Measurements from ENCODE around the gene RPL23. TPM values are rescaled to one million over a fixed set of nuclear protein-coding genes. Genes with fewer than 3 reads are reported as not detected.

RPL23 gene
- total RNA-seq, 1 experiment from 2014 or later: 1,966 TPM

- no peak for DNase-seq (ENCODE audit: low spot score)
Measured at GRCh38 chr17:38883592-38884526, 30.3 kb upstream of the RPL23 start.

- DNase-seq (ENCODE audit: low spot score): no peak
Measured at GRCh38 chr17:38882870-38883269, 29.3 kb upstream of the RPL23 start.

GRCh38 chr17:38881600-38882191, 28.2 kb upstream of the RPL23 start:
- no peak for DNase-seq (ENCODE audit: low spot score)

- DNase-seq (ENCODE audit: low spot score): peak; percentile 98
Measured at GRCh38 chr17:38879878-38880665, 26.6 kb upstream of the RPL23 start.

GRCh38 chr17:38877130-38877851, 23.8 kb upstream of the RPL23 start:
- DNase-seq (ENCODE audit: low spot score): no peak

GRCh38 chr17:38875477-38876075, 22.1 kb upstream of the RPL23 start:
- no peak for DNase-seq (ENCODE audit: low spot score)

- no peak for DNase-seq (ENCODE audit: low spot score)
Measured at GRCh38 chr17:38874505-38875400, 21.2 kb upstream of the RPL23 start.

- DNase-seq (ENCODE audit: low spot score): peak; percentile 66
Measured at GRCh38 chr17:38873640-38874380, 20.3 kb upstream of the RPL23 start.

GRCh38 chr17:38872671-38873385, 19.3 kb upstream of the RPL23 start:
- no peak for DNase-seq (ENCODE audit: low spot score)

GRCh38 chr17:38872027-38872511, 18.5 kb upstream of the RPL23 start:
- no peak for DNase-seq (ENCODE audit: low spot score)

GRCh38 chr17:38871247-38872015, 17.9 kb upstream of the RPL23 start:
- DNase-seq (ENCODE audit: low spot score): peak; percentile 91

- DNase-seq (ENCODE audit: low spot score): peak; percentile 75
Measured at GRCh38 chr17:38870259-38871165, 17.0 kb upstream of the RPL23 start.

GRCh38 chr17:38869526-38870258, 16.2 kb upstream of the RPL23 start, which contains the start of gene LASP1:
Gene LASP1 (plus strand): TSS chr17:38870058. CDS start chr17:38870190, 132 bp downstream.
- peak; percentile 77 for DNase-seq (ENCODE audit: low spot score)

GRCh38 chr17:38868817-38869525, 15.4 kb upstream of the RPL23 start:
- peak; percentile 91 for DNase-seq (ENCODE audit: low spot score)

Data from A172 (cell line).